Activated CD4-positive, alpha-beta T cell treated with anti-CD3 and anti-CD28 coated beads, Interleukin-2, amount 50 U/mL, for 16 hours (primary cell): ENCODE data around the gene TAAR2.
"Not testable (repeated sequence)": the region's sequence is repeated elsewhere in the genome, so short reads cannot be mapped to it uniquely, and the experiment has no call there.

Source experiments
- DNase-seq: peaks from one replicate; pipeline ENCODE4 v3.0.0-alpha.2; 2020

Gene TAAR2

DNA sequence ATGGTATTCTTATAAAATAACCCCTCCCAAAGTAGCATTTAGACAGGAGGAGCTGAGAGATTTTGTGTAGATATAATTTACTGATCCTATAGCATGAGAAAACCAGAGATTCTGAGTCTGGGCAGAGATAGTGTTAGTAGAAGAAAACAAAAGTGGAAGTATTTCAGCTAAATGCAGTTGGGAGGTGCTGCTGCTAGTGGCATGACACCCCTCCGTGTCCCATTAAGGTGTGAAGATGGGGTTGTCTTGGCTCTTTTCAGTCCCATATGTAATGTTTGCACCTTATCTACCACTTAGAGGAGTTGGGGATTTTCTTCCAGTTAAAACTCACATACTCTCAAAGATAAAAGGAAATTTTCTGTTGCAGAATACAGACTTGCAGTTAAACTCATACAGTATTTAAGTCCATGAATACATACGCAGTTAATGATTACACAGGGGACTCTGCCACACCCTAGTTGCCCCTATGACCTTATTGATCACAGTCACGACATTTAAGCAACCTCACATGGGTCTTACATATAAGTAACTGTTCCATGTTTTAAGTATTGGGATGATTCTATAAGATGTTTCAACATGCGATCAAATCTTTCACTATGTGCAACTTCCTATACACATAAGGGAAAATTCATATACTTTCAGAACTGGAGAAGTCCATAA, 11.5 kb downstream of the TAAR2 start:
- no peak for DNase-seq

DNA sequence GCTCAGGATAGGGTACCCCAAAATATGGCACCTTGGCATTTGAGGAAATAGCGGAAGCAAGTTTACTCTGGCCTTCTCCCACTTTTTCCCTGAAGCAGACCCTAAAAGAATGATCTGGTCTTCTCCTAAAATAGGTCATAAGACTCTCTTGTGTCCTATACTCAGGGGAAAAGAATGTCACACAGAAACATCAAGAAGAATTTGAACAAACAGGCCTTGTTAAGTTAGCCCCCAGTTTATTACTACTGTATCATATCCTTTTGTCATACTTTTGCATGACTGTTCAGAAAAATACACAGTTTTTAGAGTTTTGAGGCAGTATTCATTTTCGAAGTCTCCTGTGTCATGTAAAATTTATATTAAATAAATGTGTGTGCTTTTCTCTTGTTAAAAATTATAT, 12.5 kb downstream of the TAAR2 start:
- no peak for DNase-seq

DNA sequence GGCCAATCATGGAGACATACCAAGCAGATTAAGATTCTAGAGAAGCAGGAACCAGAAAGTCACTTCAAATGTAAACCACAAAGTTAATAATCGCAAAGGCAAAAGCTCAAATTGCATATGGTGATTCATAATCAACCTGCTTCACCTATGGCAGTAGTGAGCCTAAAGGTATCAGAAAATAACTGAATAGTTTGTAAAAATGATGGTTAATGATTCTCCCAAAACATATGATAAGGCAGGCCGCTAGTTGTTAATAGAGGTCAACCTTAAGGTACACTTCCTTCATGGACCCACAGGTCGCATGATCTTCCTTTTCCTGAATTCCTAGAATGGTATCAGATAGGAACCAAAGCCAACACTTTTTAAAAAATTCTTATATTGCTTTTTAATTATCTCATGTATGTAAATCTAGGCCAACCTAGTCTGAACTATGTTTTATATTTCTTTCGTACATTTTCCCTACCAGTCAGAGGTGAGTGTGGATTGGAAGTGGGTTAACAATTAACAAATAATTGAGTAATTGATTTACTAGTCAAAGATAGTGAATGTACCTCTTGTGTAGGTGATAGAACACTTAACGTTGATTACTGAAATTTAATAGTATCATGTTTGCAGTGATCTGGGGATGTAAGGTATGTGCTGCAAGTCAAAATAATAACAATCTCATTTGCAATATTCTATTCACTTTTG, 16.4 kb downstream of the TAAR2 start:
- DNase-seq, result no peak

GRCh38 chr6:132604635-132605152, 19.4 kb downstream of the TAAR2 start:
- no peak for DNase-seq

- not testable (repeated sequence) for DNase-seq
These were observed 23.2 kb downstream of the TAAR2 start for GRCh38 chr6:132600900-132601299.

DNA sequence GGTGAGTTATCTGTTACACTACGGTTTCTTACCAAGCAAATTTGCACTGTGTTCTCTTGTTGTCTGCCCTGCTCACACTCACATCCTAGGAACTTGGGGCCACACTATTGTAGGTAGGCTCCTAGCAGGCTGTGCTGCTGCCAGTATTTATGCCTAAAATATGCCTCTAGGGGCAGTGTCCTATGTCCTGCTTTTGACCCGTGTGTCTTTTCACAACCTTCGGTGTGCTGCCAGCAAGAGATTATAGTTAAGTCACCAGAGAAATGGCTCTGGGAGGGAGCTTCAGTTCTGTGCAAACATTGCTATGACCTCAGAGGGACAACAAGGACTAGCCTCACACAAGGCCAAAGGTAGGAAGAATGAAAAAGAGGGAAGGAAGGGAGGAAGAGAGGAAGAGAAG, 25.6 kb downstream of the TAAR2 start:
- DNase-seq, result no peak

- no peak for DNase-seq
These were observed 27.9 kb downstream of the TAAR2 start for GRCh38 chr6:132596201-132596600.

DNA sequence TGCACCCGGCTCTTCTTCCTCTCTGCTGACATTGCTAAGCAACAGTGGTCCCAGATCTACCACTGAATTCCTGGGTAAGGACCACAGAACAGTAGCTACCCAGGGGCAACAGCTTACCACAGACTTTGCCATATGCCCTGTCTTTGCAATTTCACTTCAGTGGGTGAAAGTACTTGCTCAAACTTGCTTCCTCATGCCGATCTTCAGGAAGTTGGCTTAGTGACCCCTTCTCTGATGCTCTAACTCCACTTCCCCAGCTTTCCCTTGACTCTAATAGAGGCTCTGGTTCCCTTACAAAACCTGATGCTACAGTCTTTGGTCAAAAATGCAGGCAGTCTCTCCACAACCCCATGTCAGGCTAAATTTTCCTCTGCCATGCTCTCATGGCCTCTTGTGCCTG, 31.2 kb downstream of the TAAR2 start:
- DNase-seq, result no peak

- no peak for DNase-seq
These were observed 33.7 kb downstream of the TAAR2 start for GRCh38 chr6:132590362-132590761.

GRCh38 chr6:132589454-132589853, 34.6 kb downstream of the TAAR2 start, which contains the start of gene TAAR5:
Gene TAAR5, minus strand, starts transcription at chr6:132589741. Its CDS starts 55 bp downstream, at chr6:132589686.
- no peak for DNase-seq

DNA sequence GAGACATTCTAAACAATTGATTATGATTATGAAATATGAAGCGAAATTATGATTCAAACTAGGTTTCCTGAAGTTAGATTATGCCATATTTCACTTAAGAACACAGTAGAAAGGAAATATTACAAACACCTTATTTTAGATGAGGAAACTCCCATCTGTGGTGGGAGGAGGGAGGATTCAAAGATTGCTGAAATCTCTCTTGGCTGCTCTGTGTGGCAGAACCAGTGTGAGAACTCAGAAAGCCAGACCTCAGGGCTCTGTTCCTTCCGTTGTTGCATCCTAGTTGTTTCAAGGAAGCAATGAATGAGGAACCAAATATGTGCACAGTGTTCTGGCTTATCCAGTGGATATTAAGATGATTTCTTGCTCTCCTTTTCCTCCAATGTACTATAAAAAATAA, 36.7 kb downstream of the TAAR2 start:
- no peak for DNase-seq

DNA sequence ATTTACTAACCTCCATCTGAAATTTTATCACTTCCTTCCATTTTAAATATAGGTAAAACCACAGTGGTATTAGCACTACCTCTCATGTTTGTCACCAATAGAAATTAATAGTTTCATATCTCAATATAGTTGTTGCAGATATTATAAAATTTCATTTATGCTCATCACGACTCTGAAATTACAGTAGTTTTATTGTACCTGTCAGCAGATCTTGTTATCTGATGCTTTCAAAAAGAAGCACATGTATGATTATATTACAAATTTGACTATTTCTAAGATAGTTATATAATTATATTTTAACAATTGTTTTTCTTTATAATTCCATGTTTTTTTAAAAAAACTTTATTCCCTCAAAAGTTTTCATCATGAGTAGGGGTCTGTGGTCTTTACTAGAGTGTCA, 39.4 kb downstream of the TAAR2 start:
- no peak for DNase-seq

DNA sequence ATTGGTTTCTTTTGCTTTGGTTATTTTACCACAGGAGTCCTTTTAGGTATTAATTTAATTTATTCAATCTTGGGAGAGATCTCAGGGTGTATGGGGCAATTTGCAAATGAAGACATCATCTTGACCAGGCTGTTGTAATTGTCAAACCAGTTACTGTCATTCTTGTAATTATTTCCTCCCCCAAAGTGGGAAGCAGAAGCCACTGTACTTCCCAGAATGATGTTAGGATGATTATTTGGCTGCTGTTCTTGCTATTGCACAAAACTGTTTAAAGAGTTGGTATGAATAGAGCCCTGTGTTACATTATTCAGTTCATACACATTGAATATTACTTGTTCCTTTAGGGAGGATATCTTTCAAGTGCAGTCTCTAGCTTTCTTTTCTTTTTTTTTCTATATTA, 52.3 kb downstream of the TAAR2 start:
- DNase-seq, result no peak

- DNase-seq, result no peak
These were observed 53.8 kb downstream of the TAAR2 start, which contains the start of gene TAAR6 for GRCh38 chr6:132570221-132570777. Gene TAAR6, plus strand, starts transcription at chr6:132570322. Its CDS starts 0 bp downstream, at chr6:132570322.

DNA sequence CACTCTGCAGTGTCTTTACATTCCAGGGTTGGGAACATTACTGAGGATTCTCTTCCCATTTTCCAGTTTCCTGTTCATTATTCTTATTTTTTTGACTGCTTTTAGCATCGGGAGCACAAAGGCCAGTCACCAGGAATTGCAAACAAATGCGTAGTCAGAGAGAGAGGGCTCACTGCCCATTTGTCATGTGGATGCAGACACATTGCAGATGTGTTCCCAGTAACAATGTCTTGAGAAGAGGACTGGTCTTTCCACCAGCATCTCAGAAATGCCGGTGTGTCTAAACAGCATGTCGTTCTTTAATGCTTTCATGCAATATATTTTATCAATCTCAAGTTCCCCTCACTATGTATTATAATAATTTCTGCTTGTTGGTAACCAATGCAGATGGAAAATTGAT, 54.9 kb downstream of the TAAR2 start:
- no peak for DNase-seq

- no peak for DNase-seq
These were observed 55.5 kb downstream of the TAAR2 start for GRCh38 chr6:132568611-132569010.

GRCh38 chr6:132567566-132567965, 56.5 kb downstream of the TAAR2 start:
- DNase-seq, result no peak
